ENCODE results near the gene FOXP1. TPM values are rescaled to one million over a fixed set of nuclear protein-coding genes. Genes with fewer than 3 reads are reported as not detected.

The FOXP1 gene
- total RNA-seq, 1 donor from 2014 or later, result 128 TPM

GRCh38 chr3:71505767-71506350, 77.7 kb downstream of the FOXP1 start:
- DNase-seq (ENCODE audit: low spot score), result no peak

- no peak for DNase-seq (ENCODE audit: low spot score)
Observed at GRCh38 chr3:71504250-71505036, 79.1 kb downstream of the FOXP1 start.

- no peak for DNase-seq (ENCODE audit: low spot score)
Observed at GRCh38 chr3:71503525-71504249, 79.8 kb downstream of the FOXP1 start.

- no peak for DNase-seq (ENCODE audit: low spot score)
Observed at GRCh38 chr3:71502066-71502625, 81.4 kb downstream of the FOXP1 start.

GRCh38 chr3:71500696-71501095, 82.8 kb downstream of the FOXP1 start:
- DNase-seq (ENCODE audit: low spot score), result no peak

- DNase-seq (ENCODE audit: low spot score), result no peak
Observed at GRCh38 chr3:71499227-71499876, 84.2 kb downstream of the FOXP1 start.

- no peak for DNase-seq (ENCODE audit: low spot score)
Observed at GRCh38 chr3:71498543-71498942, 85.0 kb downstream of the FOXP1 start.

GRCh38 chr3:71497971-71498444, 85.5 kb downstream of the FOXP1 start:
- DNase-seq (ENCODE audit: low spot score), result no peak

- DNase-seq (ENCODE audit: low spot score), result no peak
Observed at GRCh38 chr3:71497367-71497897, 86.1 kb downstream of the FOXP1 start.

GRCh38 chr3:71495708-71496472, 87.6 kb downstream of the FOXP1 start:
- DNase-seq (ENCODE audit: low spot score), result no peak

- no peak for DNase-seq (ENCODE audit: low spot score)
Observed at GRCh38 chr3:71494212-71494611, 89.3 kb downstream of the FOXP1 start.

GRCh38 chr3:71492974-71493771, 90.4 kb downstream of the FOXP1 start:
- DNase-seq (ENCODE audit: low spot score), result no peak

GRCh38 chr3:71492566-71492965, 91.0 kb downstream of the FOXP1 start:
- no peak for DNase-seq (ENCODE audit: low spot score)

- no peak for DNase-seq (ENCODE audit: low spot score)
Observed at GRCh38 chr3:71491154-71491752, 92.3 kb downstream of the FOXP1 start.

- no peak for DNase-seq (ENCODE audit: low spot score)
Observed at GRCh38 chr3:71490692-71491091, 92.8 kb downstream of the FOXP1 start.

GRCh38 chr3:71489315-71489761, 94.2 kb downstream of the FOXP1 start:
- DNase-seq (ENCODE audit: low spot score), result no peak

- no peak for DNase-seq (ENCODE audit: low spot score)
Observed at GRCh38 chr3:71488882-71489281, 94.6 kb downstream of the FOXP1 start.

- no peak for DNase-seq (ENCODE audit: low spot score)
Observed at GRCh38 chr3:71488391-71488809, 95.1 kb downstream of the FOXP1 start.

GRCh38 chr3:71487418-71487817, 96.1 kb downstream of the FOXP1 start:
- no peak for DNase-seq (ENCODE audit: low spot score)
